Left ventricle myocardium inferior (tissue), 1 donor: ENCODE results near the gene FRRS1. TPM values are rescaled to one million over a fixed set of nuclear protein-coding genes. Genes with fewer than 3 reads are reported as not detected.

Experiments
- DNase-seq: peaks from one replicate; pipeline ENCODE4 v3.0.0-alpha.2; 2020
- H3K27ac ChIP-seq: fragments of 200-600 bp; replicated peaks from 2 replicates; pipeline ENCODE4 v1.8.0; 2021
- H3K27me3 ChIP-seq: fragments of 200-600 bp; 2 replicates; pipeline ENCODE4 v1.8.0; 2021; ENCODE audit warnings: low read depth
- H3K36me3 ChIP-seq: fragments of 200-600 bp; 2 replicates; pipeline ENCODE4 v1.8.0; 2021
- H3K4me1 ChIP-seq: fragments of 200-600 bp; 2 replicates; pipeline ENCODE4 v1.8.0; 2021
- H3K4me3 ChIP-seq: fragments of 200-600 bp; 2 replicates; pipeline ENCODE4 v1.8.0; 2021; ENCODE audit warnings: mild to moderate bottlenecking, moderate library complexity
- H3K9me3 ChIP-seq: fragments of 200-600 bp; replicated peaks from 2 replicates; pipeline ENCODE4 v1.8.0; 2021
- intact Hi-C: fragments of 100-400 bp; cut with micrococcal nuclease; formaldehyde crosslinking; loops from one replicate; pipeline ENCODE4 v1.11.0; 2022
- total RNA-seq: library from RNA; stranded (reverse); fragmentation: NEBNext Ultra II Directional; extraction: Animal tissue kit (Norgen Biotek cat#: 25700); gene quantifications from one replicate; pipeline ENCODE4 v1.2.1, GENCODE V29; 2021
- TF ChIP-seq, protein P1 (sequence below): fragments of 200-600 bp; IDR thresholded peaks from 2 replicates; pipeline ENCODE4 v1.8.0; 2021; ENCODE audit warnings: antibody characterized with exemption, mild to moderate bottlenecking, borderline replicate concordance
- donor health status: DM: no; HTN: yes; CAD: no; lungs with severe emphysema.

Gene FRRS1
- total RNA-seq, 1 donor from 2014 or later: 3.8 TPM

DNA sequence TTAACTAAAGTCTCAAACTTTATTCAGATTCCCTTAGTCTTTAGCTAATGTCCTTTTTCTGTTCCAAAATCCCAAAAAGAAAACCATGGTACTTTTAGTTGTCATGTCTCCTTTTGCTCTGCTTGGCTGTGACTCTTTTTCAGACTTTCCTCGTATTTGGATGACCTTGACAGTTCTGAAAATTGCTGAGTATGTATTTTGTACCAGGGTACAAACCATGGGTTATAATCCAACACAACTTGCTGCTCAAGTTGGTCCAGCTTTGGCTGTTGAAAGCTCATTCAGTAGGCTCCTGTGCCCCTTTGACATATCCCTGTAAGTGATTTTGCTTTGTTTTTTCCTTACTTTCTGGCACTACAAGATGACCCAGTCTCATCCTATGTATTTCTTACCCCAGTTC, 68.9 kb downstream of the FRRS1 start:
- TF ChIP-seq, protein P1, sequence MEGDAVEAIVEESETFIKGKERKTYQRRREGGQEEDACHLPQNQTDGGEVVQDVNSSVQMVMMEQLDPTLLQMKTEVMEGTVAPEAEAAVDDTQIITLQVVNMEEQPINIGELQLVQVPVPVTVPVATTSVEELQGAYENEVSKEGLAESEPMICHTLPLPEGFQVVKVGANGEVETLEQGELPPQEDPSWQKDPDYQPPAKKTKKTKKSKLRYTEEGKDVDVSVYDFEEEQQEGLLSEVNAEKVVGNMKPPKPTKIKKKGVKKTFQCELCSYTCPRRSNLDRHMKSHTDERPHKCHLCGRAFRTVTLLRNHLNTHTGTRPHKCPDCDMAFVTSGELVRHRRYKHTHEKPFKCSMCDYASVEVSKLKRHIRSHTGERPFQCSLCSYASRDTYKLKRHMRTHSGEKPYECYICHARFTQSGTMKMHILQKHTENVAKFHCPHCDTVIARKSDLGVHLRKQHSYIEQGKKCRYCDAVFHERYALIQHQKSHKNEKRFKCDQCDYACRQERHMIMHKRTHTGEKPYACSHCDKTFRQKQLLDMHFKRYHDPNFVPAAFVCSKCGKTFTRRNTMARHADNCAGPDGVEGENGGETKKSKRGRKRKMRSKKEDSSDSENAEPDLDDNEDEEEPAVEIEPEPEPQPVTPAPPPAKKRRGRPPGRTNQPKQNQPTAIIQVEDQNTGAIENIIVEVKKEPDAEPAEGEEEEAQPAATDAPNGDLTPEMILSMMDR: no peak
- peaks cover 11% of the 10 kb centered on the region for H3K9me3 ChIP-seq
- no peak overlapping the region for H3K4me3 ChIP-seq
- DNase-seq: no peak
- H3K36me3 ChIP-seq: peaks cover 32% of the 10 kb centered on the region
- H3K4me1 ChIP-seq: peaks cover 3% of the 10 kb centered on the region
- no peaks in the 10 kb centered on the region for H3K27me3 ChIP-seq
- no peak overlapping the region for H3K27ac ChIP-seq
- intact Hi-C loops: no loop called here

DNA sequence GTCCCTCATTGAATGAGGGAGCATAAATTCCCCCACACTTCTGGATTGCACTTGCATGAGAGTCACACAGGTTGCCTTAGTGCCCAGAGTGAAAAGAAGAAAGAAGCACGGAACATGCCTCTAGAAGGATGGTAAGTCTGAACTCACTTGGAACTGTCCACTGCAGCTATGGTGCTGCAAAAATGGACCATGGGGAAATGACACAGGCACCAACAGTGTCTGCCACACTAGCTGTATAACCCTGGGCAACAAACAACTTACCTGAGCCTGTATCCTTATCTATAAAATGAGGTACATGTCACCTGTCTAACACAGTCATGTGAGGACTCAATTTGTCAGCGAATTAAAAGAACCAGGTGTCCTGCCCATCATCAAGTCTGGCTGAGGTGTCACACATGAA, 69.8 kb downstream of the FRRS1 start:
- H3K27ac ChIP-seq: peak overlapping the region; percentile 18
- H3K36me3 ChIP-seq: peaks cover 42% of the 10 kb centered on the region

DNA sequence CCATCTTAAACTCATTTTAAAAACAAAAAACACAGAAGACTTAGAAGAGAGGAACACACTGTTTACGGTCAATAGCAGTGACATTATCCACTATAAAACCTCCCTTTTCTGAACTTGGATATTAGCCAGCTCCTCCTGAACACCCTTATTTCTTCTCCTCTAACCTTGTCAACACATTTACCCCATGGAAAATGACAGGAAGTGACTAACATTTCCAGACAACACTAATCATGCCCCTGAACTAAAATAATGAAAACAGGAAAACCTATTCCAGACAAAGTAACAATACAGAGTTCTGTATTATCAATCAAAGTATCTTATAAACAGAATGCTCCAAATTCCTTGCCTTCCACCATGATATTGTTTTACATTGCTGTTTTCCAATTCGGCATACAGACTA, 75.3 kb downstream of the FRRS1 start:
- TF ChIP-seq, protein P1: no peak
- Histone ChIP-seq H3K9me3 (no peaks in the 10 kb centered on the region), H3K27me3 (no peaks in the 10 kb centered on the region), H3K36me3 (peaks cover 77% of the 10 kb centered on the region), H3K4me1 (peaks cover 39% of the 10 kb centered on the region), H3K27ac (peak overlapping the region; percentile 72), H3K4me3 (no peak overlapping the region)
- no peak for DNase-seq
- intact Hi-C loops: no loop called here

More for the DNA sequence above, 69.8 kb downstream of the FRRS1 start:
- no peak overlapping the region for H3K4me3 ChIP-seq
- DNase-seq: no peak
- H3K27me3 ChIP-seq: no peaks in the 10 kb centered on the region
- peaks cover 9% of the 10 kb centered on the region for H3K9me3 ChIP-seq
- TF ChIP-seq, protein P1: no peak
- intact Hi-C loops: no loop called here
- peaks cover 10% of the 10 kb centered on the region for H3K4me1 ChIP-seq

DNA sequence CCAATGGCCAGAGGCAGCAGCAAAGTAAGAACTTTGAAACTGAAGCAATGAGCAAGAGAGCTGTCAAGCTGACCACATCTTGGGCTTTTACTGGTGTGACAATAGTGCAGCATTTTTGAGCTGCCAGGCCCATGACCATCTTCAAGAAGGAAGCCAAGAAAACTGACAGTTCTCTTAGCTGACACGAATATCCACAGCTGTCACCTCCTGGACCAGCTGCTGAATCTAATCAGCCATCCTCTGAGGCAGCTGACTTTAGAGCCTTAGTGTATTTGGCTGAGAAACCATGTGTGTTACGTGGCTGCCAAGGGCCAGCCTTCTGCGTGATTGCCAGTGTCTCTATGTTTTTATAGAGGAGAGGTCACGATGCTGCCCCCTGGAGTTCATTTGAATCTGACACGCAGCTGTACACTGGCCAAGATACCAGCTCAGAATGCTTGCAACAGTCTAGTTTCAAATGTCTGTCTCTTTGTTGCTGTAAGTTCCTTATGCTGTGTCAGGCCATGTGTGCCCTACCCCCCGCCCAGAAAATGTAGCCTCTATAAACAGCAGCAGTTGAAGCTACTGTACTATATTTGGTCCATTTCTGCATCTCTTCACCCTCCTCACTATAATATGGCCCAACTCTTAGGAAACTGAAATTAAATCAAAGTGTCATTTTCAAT, 80.8 kb downstream of the FRRS1 start:
- TF ChIP-seq, protein P1: peak; percentile 71
- Histone ChIP-seq H3K36me3 (peaks cover 60% of the 10 kb centered on the region), H3K4me3 (no peak overlapping the region), H3K4me1 (peaks cover 64% of the 10 kb centered on the region), H3K27ac (peak overlapping the region; percentile 78), H3K27me3 (no peaks in the 10 kb centered on the region), H3K9me3 (no peaks in the 10 kb centered on the region)
- DNase-seq: peak; percentile 70
- intact Hi-C loops: no loop called here

DNA sequence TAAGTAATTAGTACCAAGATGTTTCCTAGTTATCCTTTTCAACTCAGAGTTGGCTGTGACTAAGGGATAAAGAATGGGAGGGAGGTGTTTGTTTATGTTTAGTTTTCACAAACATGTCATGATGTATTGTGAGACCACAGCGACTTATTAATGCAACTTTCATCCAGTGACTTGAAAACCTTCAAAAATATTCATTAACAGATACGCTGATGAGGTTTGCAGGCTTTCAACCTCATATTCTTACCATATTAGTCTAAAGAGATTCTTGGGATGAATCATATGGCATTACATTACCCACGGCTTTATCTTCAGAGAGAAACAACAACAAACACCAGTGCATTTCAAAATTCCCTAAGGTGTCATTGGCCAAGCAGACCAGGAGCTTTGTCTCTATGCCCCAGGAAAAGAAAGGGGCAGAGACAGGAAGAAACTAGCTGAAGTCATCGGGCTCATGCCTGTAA, 84.1 kb downstream of the FRRS1 start:
- DNase-seq: no peak
- H3K27ac ChIP-seq: peak overlapping the region; percentile 95
- no peaks in the 10 kb centered on the region for H3K27me3 ChIP-seq
- peaks cover 78% of the 10 kb centered on the region for H3K4me1 ChIP-seq
- no peaks in the 10 kb centered on the region for H3K9me3 ChIP-seq
- H3K4me3 ChIP-seq: no peak overlapping the region
- TF ChIP-seq, protein P1: no peak
- peaks cover 67% of the 10 kb centered on the region for H3K36me3 ChIP-seq
- intact Hi-C loops: no loop called here
